HG03159 (cell line): ENCODE measurements around the gene NPFFR1.
"Not testable (repeated sequence)": the region's sequence is repeated elsewhere in the genome, so short reads cannot be mapped to it uniquely, and the experiment has no call there.

ENCODE experiments used
- ATAC-seq: cut with Tn5 transposase; IDR thresholded peaks from one replicate; pipeline ENCODE4 v1.9.1; 2021; ENCODE audit warnings: mild to moderate bottlenecking, moderate library complexity; ENCODE audit not compliant: unreplicated experiment

The NPFFR1 gene

GRCh38 chr10:70258216-70258615, 25.6 kb downstream of the NPFFR1 start:
- no peak for ATAC-seq

DNA sequence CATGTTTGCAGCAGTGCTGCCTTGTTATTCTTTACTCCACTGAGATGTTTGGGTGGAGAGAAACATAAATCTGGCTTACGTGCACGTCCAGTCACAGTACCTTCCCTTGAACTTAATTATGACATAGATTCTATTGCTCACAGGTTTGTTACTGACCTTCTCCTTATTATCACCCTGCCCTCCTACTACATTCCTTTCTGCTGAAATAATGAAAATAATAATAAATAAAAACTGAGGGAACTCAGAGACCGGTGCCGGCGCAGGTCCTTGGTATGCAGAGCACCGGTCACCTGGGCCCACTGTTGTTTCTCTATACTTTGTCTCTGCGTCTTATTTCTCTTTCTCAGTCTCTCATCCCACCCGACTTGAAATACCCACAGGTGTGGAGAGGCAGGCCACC, 26.0 kb downstream of the NPFFR1 start:
- not testable (repeated sequence) for ATAC-seq

- ATAC-seq = no peak
Measured at GRCh38 chr10:70256463-70256862, 27.3 kb downstream of the NPFFR1 start.

DNA sequence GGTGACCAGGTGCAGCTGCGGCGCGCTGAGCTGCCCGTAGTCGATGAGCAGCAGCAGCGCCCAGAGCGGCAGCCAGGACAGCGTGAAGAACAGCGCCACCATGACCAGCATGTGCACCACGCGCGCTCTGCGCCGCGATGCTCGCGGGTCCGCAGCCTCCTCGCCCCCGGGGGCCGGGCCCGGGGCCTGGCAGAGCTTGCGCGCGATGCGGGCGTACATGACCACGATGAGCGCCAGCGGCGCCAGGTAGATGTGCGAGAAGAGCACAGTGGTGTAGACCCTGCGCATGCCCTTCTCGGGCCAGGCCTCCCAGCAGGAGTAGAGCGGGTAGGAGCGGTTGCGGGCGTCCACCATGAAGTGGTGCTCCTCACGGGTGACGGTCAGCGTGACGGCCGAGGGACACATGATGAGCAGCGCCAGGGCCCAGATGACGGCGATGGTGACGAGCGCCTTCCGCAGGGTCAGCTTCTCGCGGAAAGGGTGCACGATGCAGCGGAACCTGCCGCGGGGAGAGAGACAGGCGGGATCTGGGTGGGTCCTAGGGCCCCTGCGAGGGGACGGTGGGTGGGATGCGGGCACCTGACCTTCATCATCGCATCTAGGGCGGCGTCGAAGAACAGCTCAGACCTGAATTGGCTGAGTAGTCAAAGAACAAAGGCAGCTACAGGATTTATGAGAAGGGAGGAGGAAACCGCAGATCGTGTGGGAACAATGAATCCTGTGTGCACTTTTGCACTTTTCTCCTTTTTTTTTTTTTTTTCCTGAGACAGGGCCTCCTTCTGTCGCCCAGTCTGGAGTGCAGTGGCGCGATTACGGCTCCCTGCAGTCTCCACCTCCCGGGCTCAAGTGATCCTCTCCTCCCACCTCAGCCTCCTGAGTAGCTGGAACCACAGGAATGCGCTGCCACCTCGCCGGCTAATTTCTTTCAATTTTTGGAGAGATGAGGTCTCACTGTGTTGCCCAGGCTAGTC, 28.2 kb downstream of the NPFFR1 start:
- no peak for ATAC-seq

DNA sequence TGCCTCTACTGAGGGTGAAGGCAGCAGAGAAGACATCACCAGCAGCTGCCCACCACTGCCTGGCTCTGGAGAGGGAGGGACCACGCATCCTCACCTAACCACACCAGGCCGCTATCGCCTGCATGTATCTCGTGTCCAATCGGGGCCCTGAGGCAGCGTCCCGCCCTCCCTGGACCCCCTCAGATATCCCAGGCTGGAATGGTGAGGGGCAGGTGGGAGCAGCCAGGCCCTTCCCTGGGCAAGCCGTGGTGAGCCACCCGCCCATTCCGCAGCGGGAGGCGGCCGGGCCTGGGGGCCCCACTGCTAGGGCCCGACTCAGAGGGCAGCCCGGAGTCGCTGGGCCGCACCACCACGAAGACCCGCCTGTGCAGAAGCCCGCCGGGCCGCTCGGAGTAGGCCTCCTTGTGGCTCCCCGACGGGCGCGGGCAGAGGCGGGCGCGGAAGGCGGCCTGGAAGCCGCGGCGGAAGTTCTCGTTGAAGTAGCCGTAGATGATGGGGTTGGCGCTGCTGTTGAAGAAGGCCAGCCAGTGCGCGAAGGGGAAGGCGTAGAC, 29.0 kb downstream of the NPFFR1 start:
- no peak for ATAC-seq

- no peak for ATAC-seq
Measured at GRCh38 chr10:70253878-70254765, 29.7 kb downstream of the NPFFR1 start.

GRCh38 chr10:70250961-70251680, 32.7 kb downstream of the NPFFR1 start:
- no peak for ATAC-seq

DNA sequence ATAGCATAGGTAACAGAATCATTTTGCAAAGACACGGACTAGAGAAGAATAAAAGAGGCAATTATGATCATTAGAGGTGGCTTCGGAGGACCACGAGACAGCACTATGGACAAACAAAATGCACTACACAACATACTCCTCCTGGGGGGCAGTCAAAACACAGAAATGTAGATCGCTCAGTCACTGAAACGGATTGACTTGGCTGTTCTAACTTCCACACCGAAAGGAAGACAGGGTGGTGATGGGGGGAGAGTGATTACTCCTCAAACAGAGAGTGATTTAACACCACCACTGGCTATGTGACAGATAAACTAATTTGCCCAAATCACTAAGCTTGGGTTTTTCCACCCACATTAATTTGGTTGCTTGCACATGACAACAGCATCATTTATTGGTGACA, 36.4 kb downstream of the NPFFR1 start:
- no peak for ATAC-seq

- no peak for ATAC-seq
Measured at GRCh38 chr10:70241081-70241480, 42.7 kb downstream of the NPFFR1 start.

DNA sequence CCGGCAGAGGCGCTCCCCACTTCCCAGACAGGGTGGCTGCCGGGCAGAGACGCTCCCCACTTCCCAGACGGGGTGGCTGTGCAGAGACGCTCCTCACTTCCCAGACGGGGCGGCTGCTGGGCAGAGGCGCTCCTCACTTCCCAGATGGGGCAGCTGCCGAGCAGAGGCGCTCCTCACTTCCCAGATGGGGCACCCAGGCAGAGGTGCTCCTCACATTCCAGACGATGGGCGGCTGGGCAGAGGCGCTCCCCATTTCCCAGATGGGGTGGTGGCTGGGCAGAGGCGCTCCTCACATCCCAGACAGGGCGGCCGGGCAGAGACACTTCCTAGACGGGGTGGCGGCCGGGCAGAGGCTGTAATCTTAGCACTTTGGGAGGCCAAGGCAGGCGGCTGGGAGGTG, 43.8 kb downstream of the NPFFR1 start:
- not testable (repeated sequence) for ATAC-seq

DNA sequence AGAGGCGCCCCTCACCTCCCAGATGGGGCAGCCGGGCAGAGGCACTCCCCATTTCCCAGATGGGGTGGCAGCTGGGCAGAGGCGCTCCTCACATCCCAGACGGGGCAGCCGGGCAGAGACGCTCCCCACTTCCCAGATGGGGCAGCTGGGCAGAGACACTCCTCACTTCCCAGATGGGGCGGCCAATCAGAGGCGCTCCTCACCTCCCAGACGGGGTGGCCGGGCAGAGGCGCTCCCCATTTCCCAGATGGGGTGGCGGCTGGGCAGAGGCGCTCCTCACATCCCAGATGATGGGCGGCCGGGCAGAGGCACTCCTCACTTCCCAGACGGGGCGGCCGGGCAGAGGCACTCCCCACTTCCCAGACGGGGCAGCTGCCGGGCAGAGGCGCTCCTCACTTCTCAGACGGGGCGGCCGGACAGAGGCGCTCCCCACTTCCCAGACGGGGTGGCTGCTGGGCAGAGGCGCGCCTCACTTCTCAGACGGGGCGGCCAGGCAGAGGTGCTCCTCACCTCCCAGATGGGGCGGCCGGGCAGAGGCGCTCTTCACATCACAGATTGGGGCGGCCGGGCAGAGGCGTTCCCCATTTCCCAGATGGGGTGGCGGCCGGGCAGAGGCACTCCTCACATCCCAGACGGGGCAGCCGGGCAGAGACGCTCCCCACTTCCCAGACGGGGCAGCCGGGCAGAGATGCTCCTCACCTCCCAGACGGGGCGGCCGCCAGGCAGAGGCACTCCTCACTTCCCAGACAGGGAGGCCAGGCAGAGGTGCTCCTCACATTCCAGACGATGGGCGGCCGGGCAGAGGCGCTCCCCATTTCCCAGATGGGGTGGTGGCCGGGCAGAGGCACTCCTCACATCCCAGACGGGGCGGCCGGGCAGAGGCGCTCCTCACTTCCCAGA, 44.5 kb downstream of the NPFFR1 start:
- ATAC-seq = not testable (repeated sequence)

DNA sequence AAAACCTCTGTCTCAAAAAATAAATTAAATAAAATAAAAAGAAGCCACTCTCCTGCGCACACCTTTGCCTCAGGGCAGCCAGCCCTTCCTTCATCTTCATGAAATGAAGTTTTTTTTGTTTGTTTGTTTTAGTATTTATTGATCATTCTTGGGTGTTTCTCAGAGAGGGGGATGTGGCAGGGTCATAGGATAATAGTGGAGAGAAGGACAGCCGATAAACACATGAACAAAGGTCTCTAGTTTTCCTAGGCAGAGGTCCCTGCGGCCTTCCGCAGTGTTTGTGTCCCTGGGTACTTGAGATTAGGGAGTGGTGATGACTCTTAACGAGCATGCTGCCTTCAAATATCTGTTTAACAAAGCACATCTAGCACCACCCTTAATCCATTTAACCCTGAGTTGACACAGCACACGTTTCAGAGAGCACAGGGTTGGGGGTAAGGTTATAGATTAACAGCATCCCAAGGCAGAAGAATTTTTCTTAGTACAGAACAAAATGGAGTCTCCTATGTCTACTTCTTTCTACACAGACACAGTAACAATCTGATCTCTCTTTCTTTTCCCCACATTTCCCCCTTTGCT, 45.8 kb downstream of the NPFFR1 start:
- ATAC-seq = not testable (repeated sequence)

DNA sequence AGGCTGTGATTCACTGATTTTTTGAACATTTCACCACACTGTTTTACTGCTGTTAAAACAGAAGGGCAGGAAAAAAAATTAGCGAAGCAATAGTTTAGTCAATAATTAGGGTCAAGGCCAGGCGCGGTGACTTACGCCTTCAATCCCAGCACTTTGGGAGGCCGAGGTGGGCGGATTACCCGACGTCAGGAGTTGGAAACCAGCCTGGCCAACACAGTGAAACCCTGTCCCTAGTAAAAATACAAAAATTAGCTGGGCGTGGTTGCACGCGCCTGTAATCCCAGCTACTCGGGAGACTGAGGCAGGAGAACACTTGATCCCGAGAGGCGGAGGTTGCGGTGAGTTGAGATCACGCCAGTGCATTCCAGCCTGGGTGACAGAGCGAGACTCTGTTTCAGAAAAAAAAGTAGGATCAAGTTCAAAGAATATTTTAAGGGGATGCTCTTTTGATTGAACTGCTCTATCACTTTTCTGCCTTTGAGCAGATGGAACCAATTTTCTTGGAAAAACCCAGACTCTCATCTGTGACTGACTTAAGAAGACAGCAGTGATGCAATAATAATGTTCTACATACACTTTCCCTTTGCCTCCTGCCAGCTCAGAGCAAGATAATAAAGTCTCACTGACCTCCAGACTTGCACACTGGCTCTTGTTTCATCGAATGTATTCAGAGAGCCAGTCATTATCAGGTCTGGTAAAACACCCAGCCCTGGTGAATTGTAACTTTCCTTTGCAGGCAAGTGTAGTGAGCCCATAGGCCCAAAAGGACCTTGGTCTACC, 48.9 kb downstream of the NPFFR1 start:
- no peak for ATAC-seq

GRCh38 chr10:70233939-70234300, 49.9 kb downstream of the NPFFR1 start:
- no peak for ATAC-seq

- peak; percentile 80 for ATAC-seq
Measured at GRCh38 chr10:70233109-70233938, 50.5 kb downstream of the NPFFR1 start, which contains the start of gene PPA1. Gene PPA1 (minus strand): TSS chr10:70233429. CDS start chr10:70233327, 102 bp downstream.

- ATAC-seq = no peak
Measured at GRCh38 chr10:70232859-70233108, 51.0 kb downstream of the NPFFR1 start.

DNA sequence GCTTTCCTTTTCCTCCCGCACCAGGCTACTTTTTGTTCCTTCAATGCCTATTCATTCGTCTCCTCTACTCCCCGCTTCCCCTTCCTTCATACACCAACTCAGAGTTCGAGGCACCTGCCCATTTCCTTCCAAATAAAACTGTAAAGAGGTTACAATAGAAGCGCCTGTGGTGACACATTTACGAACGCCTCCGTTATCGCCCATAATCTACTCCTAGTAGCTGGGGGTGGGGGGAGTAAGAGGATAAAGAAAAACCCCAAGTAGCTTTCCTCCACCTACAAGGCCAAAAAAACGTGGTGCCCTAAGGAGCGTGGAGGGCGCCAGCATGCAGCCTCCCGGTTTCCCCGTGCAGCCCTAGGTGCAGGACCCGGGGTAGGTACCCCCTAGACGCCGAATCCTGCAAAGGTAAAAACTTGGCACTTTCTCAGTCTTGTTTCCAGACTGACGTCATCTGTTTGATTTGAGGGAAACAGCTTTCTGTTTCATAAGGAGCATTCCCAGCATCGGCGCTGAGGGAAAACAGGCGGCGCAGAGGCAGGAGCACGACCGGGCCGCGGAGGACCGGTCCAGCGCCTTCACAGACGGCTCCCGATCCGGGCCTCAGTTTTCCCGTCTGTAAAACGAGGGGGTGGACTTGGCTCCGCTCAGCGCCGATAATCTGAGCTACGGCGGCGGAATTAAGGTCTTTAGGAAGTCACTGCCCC, 51.5 kb downstream of the NPFFR1 start:
- no peak for ATAC-seq
